PC-3 (cell line): ENCODE measurements around the gene EIF5AL1. TPM values are rescaled to one million over a fixed set of nuclear protein-coding genes. Genes with fewer than 3 reads are reported as not detected.

Experiments used
- ATAC-seq: fragments of 200-7000 bp; cut with Tn5 transposase; 2 replicates; pipeline ENCODE4 v1.9.1; 2020; ENCODE audit warnings: mild to moderate bottlenecking, moderate library complexity
- BruUV-seq: library from RNA; stranded (reverse); fragments of 400-500 nt; replicated peaks from 2 replicates; lab custom pipeline; 2021; lab: Mats Ljungman, UMichigan
- CTCF ChIA-PET: fragments of 300-600 bp; sonication (Branson Sonifier 250); formaldehyde crosslinking; loops from one replicate; lab custom pipeline; 2022; ENCODE audit warnings: antibody characterized with exemption; lab: Charles Lee
- POLR2A ChIA-PET: fragments of 300-600 bp; sonication (Branson Sonifier 250); formaldehyde crosslinking; loops from one replicate; lab custom pipeline; 2022; ENCODE audit warnings: antibody characterized with exemption; ENCODE audit not compliant: unreplicated experiment; lab: Charles Lee
- DNase-seq: peaks from one replicate; pipeline ENCODE4 v3.0.0-alpha.2; 2015
- H2AFZ ChIP-seq: fragments of 300-600 bp; sonication (generic); 2 replicates; pipeline ENCODE4 v1.6.0; 2016; ENCODE audit warnings: antibody characterized with exemption, low read length
- H3F3A ChIP-seq: fragments of 300-600 bp; sonication (generic); one replicate; pipeline ENCODE4 v1.6.0; 2017; ENCODE audit warnings: antibody characterized with exemption, low read length, control low read depth, mild to moderate bottlenecking; ENCODE audit not compliant: unreplicated experiment
- H3K27ac ChIP-seq: fragments of 300-600 bp; sonication (generic); 2 replicates; pipeline ENCODE4 v1.5.1; 2016; ENCODE audit warnings: mild to moderate bottlenecking, low read length
- H3K27me3 ChIP-seq: fragments of 300-600 bp; sonication (generic); 2 replicates; pipeline ENCODE4 v1.6.1; 2016; ENCODE audit warnings: low read length, mixed read lengths
- H3K36me3 ChIP-seq: fragments of 300-600 bp; sonication (generic); 2 replicates; pipeline ENCODE4 v1.6.1; 2016; ENCODE audit warnings: low read depth, mixed run types, low read length, mixed read lengths
- H3K4me1 ChIP-seq: fragments of 300-600 bp; sonication (generic); 2 replicates; pipeline ENCODE4 v1.5.1; 2016; ENCODE audit warnings: low read length; ENCODE audit not compliant: insufficient read depth
- H3K4me2 ChIP-seq: fragments of 300-600 bp; sonication (generic); 2 replicates; pipeline ENCODE4 v1.6.0; 2016; ENCODE audit warnings: low read length
- H3K4me3 ChIP-seq: fragments of 300-600 bp; sonication (generic); 2 replicates; pipeline ENCODE4 v1.5.1; 2016; ENCODE audit warnings: mild to moderate bottlenecking, low read length, mixed read lengths
- H3K79me2 ChIP-seq: fragments of 300-600 bp; sonication (generic); 2 replicates; pipeline ENCODE4 v1.6.1; 2017; ENCODE audit warnings: low read length, mixed read lengths
- H3K9ac ChIP-seq: fragments of 300-600 bp; sonication (generic); 2 replicates; pipeline ENCODE4 v1.6.0; 2016; ENCODE audit warnings: mild to moderate bottlenecking, low read length
- H3K9me2 ChIP-seq: fragments of 300-600 bp; sonication (generic); replicated peaks from 2 replicates; pipeline ENCODE4 v1.6.1; 2016; ENCODE audit warnings: mixed run types, low read length, mixed read lengths
- H3K9me3 ChIP-seq: fragments of 300-600 bp; sonication (generic); 2 replicates; pipeline ENCODE4 v1.6.1; 2016; ENCODE audit warnings: low read length, mixed read lengths
- H4K20me1 ChIP-seq: fragments of 300-600 bp; sonication (generic); 2 replicates; pipeline ENCODE4 v1.6.1; 2016; ENCODE audit warnings: low read length, mixed read lengths
- CTCF ChIP-seq: fragments of 300-600 bp; sonication (generic); conservative IDR thresholded peaks from 2 replicates; pipeline ENCODE4 v1.5.1; 2017; ENCODE audit warnings: antibody characterized with exemption, low read depth, mild to moderate bottlenecking, low read length
- EZH2 ChIP-seq: fragments of 300-600 bp; sonication (generic); IDR thresholded peaks from one replicate; pipeline ENCODE4 v1.6.1; 2017; ENCODE audit warnings: antibody characterized with exemption, mild to moderate bottlenecking, low read length; ENCODE audit not compliant: unreplicated experiment
- EZH2phosphoT487 ChIP-seq: fragments of 300-600 bp; sonication (generic); IDR thresholded peaks from 2 replicates; pipeline ENCODE4 v1.6.1; 2018; ENCODE audit warnings: mild to moderate bottlenecking, antibody characterized with exemption, low read length, borderline replicate concordance
- intact Hi-C: fragments of 100-400 bp; cut with micrococcal nuclease; formaldehyde crosslinking; loops from 2 replicates; pipeline ENCODE4 v1.9.0; 2023
- total RNA-seq: library from RNA; depleted of rRNA; stranded (reverse); fragments of >200 nt; gene quantifications from 2 replicates; pipeline ENCODE4 v1.2.3, GENCODE V29; 2014

EIF5AL1 gene
- total RNA-seq, 1 experiment from 2014 or later: 0.51 TPM

GRCh38 chr10:79488870-79489269 lies 23.5 kb upstream of the EIF5AL1 start:
- H3K9ac ChIP-seq: no peak overlapping the region
- H3K27ac ChIP-seq: no peak overlapping the region
- no TSS peak for BruUV-seq
- peak overlapping the region; percentile 41 for H2AFZ ChIP-seq
- CTCF ChIA-PET: interaction anchor here (0.5 to 2.0 kb wide), 8 partner anchors 12 to 144 kb away, joined by 3 to 64 read pairs (median 5); no protein-coding TSS in a partner anchor
- H3K27me3 ChIP-seq: no peaks in the 10 kb centered on the region
- no peaks in the 10 kb centered on the region for H3K9me3 ChIP-seq
- H3K4me1 ChIP-seq: peaks cover 24% of the 10 kb centered on the region
- no peaks in the 10 kb centered on the region for H4K20me1 ChIP-seq
- intact Hi-C loops: loop anchor here (1.0 to 2.0 kb wide), 3 partner anchors 44 to 115 kb away; partner anchors contain the start of gene ZCCHC24
- DNase-seq (no peak), ATAC-seq (no peak)
- no peak overlapping the region for H3K4me3 ChIP-seq
- H3F3A ChIP-seq: no peaks in the 10 kb centered on the region
- H3K4me2 ChIP-seq: peak overlapping the region; percentile 43
- H3K36me3 ChIP-seq: no peaks in the 10 kb centered on the region
- H3K79me2 ChIP-seq: no peaks in the 10 kb centered on the region
- H3K9me2 ChIP-seq: no peaks in the 10 kb centered on the region
- POLR2A ChIA-PET: no interaction called here
- no peak for TF ChIP-seq EZH2phosphoT487

- Histone ChIP-seq H3K4me2 (no peak overlapping the region), H2AFZ (peak overlapping the region; percentile 12), H3K27me3 (no peaks in the 10 kb centered on the region), H3K79me2 (no peaks in the 10 kb centered on the region), H3K36me3 (no peaks in the 10 kb centered on the region), H3K9ac (no peak overlapping the region), H3K9me2 (no peaks in the 10 kb centered on the region), H3K27ac (no peak overlapping the region), H3K9me3 (no peaks in the 10 kb centered on the region), H3K4me1 (peaks cover 24% of the 10 kb centered on the region), H3F3A (no peaks in the 10 kb centered on the region), H4K20me1 (no peaks in the 10 kb centered on the region), H3K4me3 (no peak overlapping the region)
- no TSS peak for BruUV-seq
- ChIA-PET CTCF (interaction anchor here (1.6 kb wide), 1 partner anchor 116 kb away, joined by 9 read pairs; no protein-coding TSS in a partner anchor), POLR2A (no interaction called here)
- TF ChIP-seq EZH2 (no peak), EZH2phosphoT487 (no peak), CTCF (no peak)
- ATAC-seq (no peak), DNase-seq (peak; percentile 47)
- intact Hi-C loops: no loop called here
Measured at GRCh38 chr10:79490400-79491142, 21.8 kb upstream of the EIF5AL1 start.

- no peak overlapping the region for H3K9ac ChIP-seq
- no peaks in the 10 kb centered on the region for H3F3A ChIP-seq
- no peak overlapping the region for H3K4me3 ChIP-seq
- H3K27me3 ChIP-seq: peaks cover 6% of the 10 kb centered on the region; the same call in 1 of the 2 replicates
- no peaks in the 10 kb centered on the region for H4K20me1 ChIP-seq
- no peaks in the 10 kb centered on the region for H3K9me2 ChIP-seq
- ChIA-PET POLR2A (interaction anchor here (0.5 kb wide), 1 partner anchor 117 kb away, joined by 4 read pairs; no protein-coding TSS in a partner anchor), CTCF (interaction anchor here (1.6 kb wide), 1 partner anchor 117 kb away, joined by 9 read pairs; no protein-coding TSS in a partner anchor)
- H3K4me2 ChIP-seq: no peak overlapping the region
- H3K79me2 ChIP-seq: no peaks in the 10 kb centered on the region
- peak; percentile 11 for ATAC-seq
- no peak overlapping the region for H3K27ac ChIP-seq
- no peaks in the 10 kb centered on the region for H3K36me3 ChIP-seq
- H3K9me3 ChIP-seq: no peaks in the 10 kb centered on the region
- no TSS peak for BruUV-seq
- intact Hi-C loops: no loop called here
- H2AFZ ChIP-seq: peak overlapping the region; percentile 12
- peak; percentile 80 for DNase-seq
- TF ChIP-seq EZH2 (no peak), CTCF (peak; percentile 92), EZH2phosphoT487 (no peak)
- peaks cover 24% of the 10 kb centered on the region for H3K4me1 ChIP-seq
Measured at GRCh38 chr10:79491143-79491835, 21.0 kb upstream of the EIF5AL1 start.
